IMR-90 (cell line): ENCODE measurements around the gene VLDLR. TPM values are rescaled to one million over a fixed set of nuclear protein-coding genes. Genes with fewer than 3 reads are reported as not detected.

Experiments
- ATAC-seq: fragments of 200-7000 bp; cut with Tn5 transposase; 2 replicates; pipeline ENCODE4 v1.9.1; 2020; ENCODE audit warnings: low read depth, mild to moderate bottlenecking, moderate library complexity
- BruUV-seq: library from RNA; stranded (reverse); fragments of 400-500 nt; replicated peaks from 2 replicates; lab custom pipeline; 2021; lab: Mats Ljungman, UMichigan
- CTCF ChIA-PET: fragments of 300-600 bp; formaldehyde crosslinking; extraction: SDS; loops from one replicate; lab custom pipeline; 2021; ENCODE audit warnings: antibody characterized with exemption; lab: Yijun Ruan, JAX
- POLR2A ChIA-PET: fragments of 300-600 bp; sonication (Branson Sonifier 250); formaldehyde crosslinking; loops from one replicate; lab custom pipeline; 2022; ENCODE audit warnings: antibody characterized with exemption; ENCODE audit not compliant: unreplicated experiment; lab: Charles Lee
- DNase-seq: peaks from one replicate; pipeline ENCODE4 v3.0.0; 2013
- H2AFZ ChIP-seq: replicated peaks from 2 replicates; pipeline ENCODE3; 2013; ENCODE audit warnings: low read length, mild to moderate bottlenecking; ENCODE audit not compliant: poor library complexity
- H2AK5ac ChIP-seq: 2 replicates; pipeline ENCODE4 v1.6.1; 2013; ENCODE audit warnings: low read depth, low read length, inconsistent platforms
- H2AK9ac ChIP-seq: replicated peaks from 2 replicates; pipeline ENCODE3; 2013; ENCODE audit warnings: mild to moderate bottlenecking, low read depth, low read length, moderate library complexity; ENCODE audit not compliant: poor library complexity
- H2BK120ac ChIP-seq: 2 replicates; pipeline ENCODE4 v1.6.1; 2013; ENCODE audit warnings: low read depth, low read length, inconsistent platforms
- H2BK15ac ChIP-seq: 3 replicates; pipeline ENCODE4 v1.6.1; 2013; ENCODE audit warnings: low read depth, low read length, inconsistent platforms
- H2BK20ac ChIP-seq: 2 replicates; pipeline ENCODE4 v1.6.1; 2013; ENCODE audit warnings: low read depth, mild to moderate bottlenecking, inconsistent platforms, low read length, moderate library complexity
- H2BK5ac ChIP-seq: 2 replicates; pipeline ENCODE4 v1.6.1; 2013; ENCODE audit warnings: mild to moderate bottlenecking, low read depth, low read length, inconsistent platforms; ENCODE audit not compliant: poor library complexity, severe bottlenecking
- H3K14ac ChIP-seq: replicated peaks from 2 replicates; pipeline ENCODE4 v1.6.1; 2013; ENCODE audit warnings: low read depth, low read length, inconsistent platforms
- H3K18ac ChIP-seq: 2 replicates; pipeline ENCODE4 v1.6.1; 2013; ENCODE audit warnings: low read depth, low read length, control low read depth
- H3K23ac ChIP-seq: 2 replicates; pipeline ENCODE4 v1.6.1; 2013; ENCODE audit warnings: low read depth, low read length, inconsistent platforms
- H3K27ac ChIP-seq: 2 replicates; pipeline ENCODE4 v1.5.1; 2013; ENCODE audit warnings: mild to moderate bottlenecking, control low read depth, low read length; ENCODE audit not compliant: insufficient read depth
- H3K27me3 ChIP-seq: 2 replicates; pipeline ENCODE4 v1.6.1; 2013; ENCODE audit warnings: low read length; ENCODE audit not compliant: control insufficient read depth, insufficient read depth
- H3K36me3 ChIP-seq: 2 replicates; pipeline ENCODE4 v1.6.1; 2013; ENCODE audit warnings: low read length, mixed read lengths; ENCODE audit not compliant: control insufficient read depth, insufficient read depth
- H3K4ac ChIP-seq: 2 replicates; pipeline ENCODE4 v1.6.1; 2013; ENCODE audit warnings: low read depth, low read length, inconsistent platforms
- H3K4me1 ChIP-seq: 2 replicates; pipeline ENCODE4 v1.6.1; 2013; ENCODE audit warnings: low read length, mixed read lengths; ENCODE audit not compliant: control insufficient read depth, insufficient read depth
- H3K4me2 ChIP-seq: 2 replicates; pipeline ENCODE4 v1.6.1; 2013; ENCODE audit warnings: low read depth, mild to moderate bottlenecking, control low read depth, low read length, moderate library complexity
- H3K4me3 ChIP-seq: 2 replicates; pipeline ENCODE4 v1.5.1; 2013; ENCODE audit warnings: low read depth, mild to moderate bottlenecking, control low read depth, low read length, moderate library complexity; ENCODE audit not compliant: insufficient read depth
- H3K56ac ChIP-seq: 2 replicates; pipeline ENCODE4 v1.6.1; 2013; ENCODE audit warnings: low read length, inconsistent platforms; ENCODE audit not compliant: insufficient read depth; ENCODE audit errors: extremely low read depth
- H3K79me1 ChIP-seq, 2 experiments: 2 replicates each; pipeline ENCODE4 v1.6.1; 2013; ENCODE audit warnings: low read length in 2 of 2, inconsistent platforms in 1 of 2, low read depth in 1 of 2
- H3K9ac ChIP-seq: 2 replicates; pipeline ENCODE4 v1.6.1; 2013; ENCODE audit warnings: low read depth, low read length, control low read depth
- H3K9me1 ChIP-seq: 2 replicates; pipeline ENCODE4 v1.6.1; 2013; ENCODE audit warnings: low read length, inconsistent platforms; ENCODE audit not compliant: insufficient read depth
- H3K9me3 ChIP-seq: 2 replicates; pipeline ENCODE4 v1.6.1; 2013; ENCODE audit warnings: low read length; ENCODE audit not compliant: control insufficient read depth, insufficient read depth
- H4K20me1 ChIP-seq: 2 replicates; pipeline ENCODE4 v1.6.1; 2013; ENCODE audit warnings: low read length, inconsistent platforms; ENCODE audit not compliant: insufficient read depth
- H4K5ac ChIP-seq: 2 replicates; pipeline ENCODE4 v1.6.1; 2013; ENCODE audit warnings: mild to moderate bottlenecking, low read depth, low read length, control low read depth
- H4K8ac ChIP-seq, 2 experiments: 2 replicates each; pipeline ENCODE4 v1.6.1; 2013; ENCODE audit warnings: low read depth in 2 of 2, low read length in 2 of 2, control low read depth in 1 of 2, inconsistent platforms in 1 of 2
- H4K91ac ChIP-seq: 2 replicates; pipeline ENCODE4 v1.6.1; 2013; ENCODE audit warnings: low read depth, low read length, inconsistent platforms; ENCODE audit not compliant: insufficient read depth
- BHLHE40 ChIP-seq: fragments of 150-350 bp; IDR thresholded peaks from 2 replicates; pipeline ENCODE4 v1.6.1; 2016; ENCODE audit warnings: mild to moderate bottlenecking, low read depth, low read length
- CHD1 ChIP-seq: IDR thresholded peaks from 2 replicates; pipeline ENCODE4 v1.6.1; 2012; ENCODE audit warnings: low read depth, low read length, improper control_type of control experiment
- FOS ChIP-seq: fragments of 150-350 bp; IDR thresholded peaks from 2 replicates; pipeline ENCODE4 v1.6.1; 2016; ENCODE audit warnings: low read depth, low read length
- MAZ ChIP-seq: IDR thresholded peaks from 2 replicates; pipeline ENCODE4 v1.6.1; 2012; ENCODE audit warnings: low read depth, mild to moderate bottlenecking, low read length, improper control_type of control experiment, moderate library complexity, borderline replicate concordance
- MXI1 ChIP-seq: IDR thresholded peaks from 2 replicates; pipeline ENCODE4 v1.6.1; 2012; ENCODE audit warnings: low read depth, mild to moderate bottlenecking, low read length, moderate library complexity, borderline replicate concordance
- POLR2A ChIP-seq: IDR thresholded peaks from 2 replicates; pipeline ENCODE4 v1.6.1; 2012; ENCODE audit warnings: mild to moderate bottlenecking, low read depth, low read length
- RAD21 ChIP-seq: IDR thresholded peaks from 2 replicates; pipeline ENCODE4 v1.6.1; 2012; ENCODE audit warnings: low read length, improper control_type of control experiment
- SMC3 ChIP-seq: fragments of 150-350 bp; IDR thresholded peaks from 2 replicates; pipeline ENCODE4 v1.6.1; 2016; ENCODE audit warnings: low read depth, mild to moderate bottlenecking, antibody characterized with exemption, low read length, moderate library complexity
- WGBS, 2 experiments: methylation state at CpG; one replicate each; pipeline versions ENCODE4 v1.1.5 to v1.1.7; 2013; ENCODE audit warnings: missing lambda C conversion rate in 2 of 2; ENCODE audit not compliant: insufficient read length in 1 of 2; ENCODE audit errors: extremely low coverage in 2 of 2; 5-methylcytosine and 5-hydroxymethylcytosine counted together
- dilution Hi-C: fragments of 300-500 bp; cut with HindIII; formaldehyde crosslinking; loops from one replicate; pipeline ENCODE4 v1.14.3; 2018; ENCODE audit warnings: low sequenced_read_pairs; ENCODE audit not compliant: unreplicated experiment
- in situ Hi-C: fragments of 300-500 bp; cut with MboI; formaldehyde crosslinking; loops from 3 replicates; pipeline ENCODE4 v1.14.3; 2019; ENCODE audit warnings: low sequenced_read_pairs, inconsistent platforms, mixed read lengths
- intact Hi-C: fragments of 100-400 bp; cut with micrococcal nuclease; formaldehyde crosslinking; loops from 2 replicates; pipeline ENCODE4 v1.10.0; 2022
- polyA plus RNA-seq, 3 experiments: library from polyadenylated mRNA; depleted of rRNA; stranded (reverse); fragments of >200 nt; gene quantifications; 2 replicates each; pipeline ENCODE4 v1.2.3, GENCODE V29; 2012; ENCODE audit warnings: low replicate concordance in 1 of 3
- total RNA-seq: library from RNA; depleted of rRNA; stranded (reverse); fragments of >200 nt; gene quantifications from 2 replicates; pipeline ENCODE4 v1.2.3, GENCODE V29; 2012
- TF ChIP-seq, protein P1 (sequence below): fragments of 150-350 bp; IDR thresholded peaks from 2 replicates; pipeline ENCODE4 v1.6.1; 2016; ENCODE audit warnings: low read depth, mild to moderate bottlenecking, low read length, moderate library complexity, borderline replicate concordance
- TF ChIP-seq, protein P2 (sequence below): fragments of 150-350 bp; IDR thresholded peaks from 2 replicates; pipeline ENCODE4 v1.6.1; 2017; ENCODE audit warnings: mild to moderate bottlenecking, antibody characterized with exemption, low read length, low read depth

Gene VLDLR
- total and polyA plus RNA-seq, 2 of the 4 experiments (the other 2 are of a cell fraction) = 9.0 to 10.2 TPM

DNA sequence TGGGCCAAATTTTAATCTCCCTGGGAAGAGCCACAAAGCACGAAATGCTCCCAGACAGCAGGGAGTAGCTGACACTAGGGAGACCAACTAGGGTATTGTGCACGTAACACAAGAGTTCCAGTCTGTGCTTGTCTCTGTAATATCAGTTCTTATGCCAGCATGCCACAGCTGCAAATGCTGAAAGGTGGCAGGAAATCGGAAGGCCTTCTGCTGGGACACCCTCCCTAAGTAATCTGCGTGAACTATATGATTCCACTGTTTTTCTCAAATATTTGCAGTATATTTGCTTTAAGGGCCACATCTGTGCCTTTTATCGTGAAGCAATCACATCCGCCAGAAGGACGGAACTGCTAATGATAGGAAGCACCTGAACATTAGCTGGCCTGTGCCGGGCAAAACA, 12.6 kb downstream of the VLDLR start:
- peak overlapping the region; percentile 72 for H3K4me2 ChIP-seq
- no peak overlapping the region for H3K4ac ChIP-seq
- BruUV-seq = no TSS peak

More for the DNA sequence above, 12.6 kb downstream of the VLDLR start:
- Histone ChIP-seq H3K9me1 (no peaks in the 10 kb centered on the region), H4K91ac (no peak overlapping the region), H2AK5ac (no peak overlapping the region), H3K9me3 (no peaks in the 10 kb centered on the region), H2BK20ac (no peak overlapping the region), H3K23ac (no peak overlapping the region), H3K56ac (no peak overlapping the region), H4K20me1 (peaks cover 4% of the 10 kb centered on the region; the same call in 1 of the 2 replicates), H2BK120ac (no peak overlapping the region), H3K27me3 (no peaks in the 10 kb centered on the region), H3K4me1 (no peaks in the 10 kb centered on the region; the same call in 1 of the 2 replicates), H3K36me3 (peaks cover 4% of the 10 kb centered on the region), H2AFZ (peak overlapping the region; percentile 49), H3K4me3 (peak overlapping the region; percentile 25; the same call in 1 of the 2 replicates), H3K14ac (no peak overlapping the region), H2BK5ac (no peak overlapping the region), H2BK15ac (no peak overlapping the region), H4K5ac (no peak overlapping the region), H3K9ac (0 out of 2 replicates have a peak overlapping the region, but pooled peaks have one; percentile 3), H3K18ac (no peak overlapping the region), H2AK9ac (no peak overlapping the region), H3K27ac (no peak overlapping the region), H3K79me1 (peaks cover 8 to 35% of the 10 kb centered on the region in 2 experiments), H4K8ac (peak overlapping the region in 1 of 2 experiments; percentile 0; a peak in 1 of 4 replicates)
- in situ Hi-C loops (no loop called here), intact Hi-C loops (no loop called here), dilution Hi-C loops (no loop called here)
- peak; percentile 32 for ATAC-seq
- ChIA-PET CTCF (no interaction called here), POLR2A (no interaction called here)
- WGBS, 2 experiments = 63% methylated on average over 1 of the region's 8 CpGs; no CpG with 5 or more reads in 1 of the 2 experiments
- no peak for DNase-seq
- no peak for TF ChIP-seq POLR2A
- no peak for TF ChIP-seq FOS
- TF ChIP-seq, protein P1, sequence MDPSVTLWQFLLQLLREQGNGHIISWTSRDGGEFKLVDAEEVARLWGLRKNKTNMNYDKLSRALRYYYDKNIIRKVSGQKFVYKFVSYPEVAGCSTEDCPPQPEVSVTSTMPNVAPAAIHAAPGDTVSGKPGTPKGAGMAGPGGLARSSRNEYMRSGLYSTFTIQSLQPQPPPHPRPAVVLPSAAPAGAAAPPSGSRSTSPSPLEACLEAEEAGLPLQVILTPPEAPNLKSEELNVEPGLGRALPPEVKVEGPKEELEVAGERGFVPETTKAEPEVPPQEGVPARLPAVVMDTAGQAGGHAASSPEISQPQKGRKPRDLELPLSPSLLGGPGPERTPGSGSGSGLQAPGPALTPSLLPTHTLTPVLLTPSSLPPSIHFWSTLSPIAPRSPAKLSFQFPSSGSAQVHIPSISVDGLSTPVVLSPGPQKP = no peak
- no peak for TF ChIP-seq RAD21
- TF ChIP-seq, protein P2, sequence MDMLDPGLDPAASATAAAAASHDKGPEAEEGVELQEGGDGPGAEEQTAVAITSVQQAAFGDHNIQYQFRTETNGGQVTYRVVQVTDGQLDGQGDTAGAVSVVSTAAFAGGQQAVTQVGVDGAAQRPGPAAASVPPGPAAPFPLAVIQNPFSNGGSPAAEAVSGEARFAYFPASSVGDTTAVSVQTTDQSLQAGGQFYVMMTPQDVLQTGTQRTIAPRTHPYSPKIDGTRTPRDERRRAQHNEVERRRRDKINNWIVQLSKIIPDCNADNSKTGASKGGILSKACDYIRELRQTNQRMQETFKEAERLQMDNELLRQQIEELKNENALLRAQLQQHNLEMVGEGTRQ = no peak
- no peak for TF ChIP-seq MAZ
- TF ChIP-seq BHLHE40 = no peak
- TF ChIP-seq CHD1 = no peak
- no peak for TF ChIP-seq SMC3
- no peak for TF ChIP-seq MXI1
